Measurements from ENCODE around the gene PAEP.

- no peak for TF ChIP-seq CTCF (IDR thresholded peaks at IDR 0.05)
- TF ChIP-seq POLR2A (IDR thresholded peaks at IDR 0.05): no peak
Observed at GRCh38 chr9:135536216-135536615, 25.3 kb upstream of the PAEP start.

All from right lobe of liver (tissue), 4 donors.